ENCODE results near the gene TRPM8.
"Not testable (repeated sequence)": the region's sequence is repeated elsewhere in the genome, so short reads cannot be mapped to it uniquely, and the experiment has no call there.

The TRPM8 gene

GRCh38 chr2:233917116-233917515 is at the start of gene TRPM8:
Gene TRPM8, plus strand, starts transcription at chr2:233917373. Its CDS starts 9,165 bp downstream, at chr2:233926538.
- no peak for DNase-seq

- peak; percentile 68 for DNase-seq
Measured at GRCh38 chr2:233867993-233868532, 49.1 kb upstream of the TRPM8 start, which contains the start of gene MSL3B. Gene MSL3B, minus strand, starts transcription at chr2:233868386.

DNA sequence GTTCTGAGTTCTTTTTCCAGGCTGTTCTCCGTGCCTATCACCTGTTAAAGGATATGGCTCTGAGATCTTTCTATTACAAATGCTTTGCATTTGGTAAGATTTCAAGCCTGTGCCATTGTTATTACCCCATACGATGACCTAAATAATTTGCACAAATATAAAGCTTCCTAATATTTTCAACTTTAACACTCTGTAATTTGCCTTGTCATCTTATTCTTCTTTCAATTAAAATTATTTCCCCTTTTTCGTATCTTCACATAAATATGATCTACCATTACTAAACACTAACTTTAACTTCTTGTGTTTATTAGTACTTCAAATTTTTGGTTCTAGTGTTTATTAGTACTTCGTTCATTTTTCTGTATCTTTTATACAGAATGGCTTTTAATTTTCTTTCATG is 45.7 kb upstream of the TRPM8 start:
- no peak for DNase-seq

- DNase-seq, result not testable (repeated sequence)
Measured at GRCh38 chr2:233872125-233872524, 45.0 kb upstream of the TRPM8 start.

- DNase-seq, result no peak
Measured at GRCh38 chr2:233882353-233882752, 34.8 kb upstream of the TRPM8 start.

GRCh38 chr2:233892793-233893192 is 24.4 kb upstream of the TRPM8 start:
- DNase-seq, result no peak

DNA sequence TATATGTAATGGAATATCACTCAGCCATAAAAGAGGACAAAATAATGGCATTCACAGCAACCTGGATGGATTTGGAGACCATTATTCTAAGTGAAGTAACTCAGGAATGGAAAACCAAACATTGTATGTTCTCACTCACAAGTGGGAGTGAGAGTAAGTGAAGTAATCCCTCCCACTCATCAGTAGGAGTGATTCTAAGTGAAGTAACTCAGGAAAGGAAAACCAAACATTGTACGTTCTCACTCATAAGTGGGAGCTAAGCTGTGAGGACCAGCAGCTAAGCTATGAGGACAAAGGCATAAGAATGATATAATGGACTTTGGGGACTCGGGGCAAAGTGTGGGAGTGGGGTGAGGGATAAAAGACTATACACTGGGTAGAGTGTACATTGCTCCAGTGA is 20.9 kb upstream of the TRPM8 start:
- DNase-seq, result not testable (repeated sequence)

GRCh38 chr2:233901367-233901766 is 15.8 kb upstream of the TRPM8 start:
- no peak for DNase-seq

- DNase-seq, result no peak
Measured at GRCh38 chr2:233901884-233902283, 15.3 kb upstream of the TRPM8 start.

- no peak for DNase-seq
Measured at GRCh38 chr2:233905945-233906344, 11.2 kb upstream of the TRPM8 start.

GRCh38 chr2:233907627-233908026 is 9.5 kb upstream of the TRPM8 start:
- DNase-seq, result no peak

DNA sequence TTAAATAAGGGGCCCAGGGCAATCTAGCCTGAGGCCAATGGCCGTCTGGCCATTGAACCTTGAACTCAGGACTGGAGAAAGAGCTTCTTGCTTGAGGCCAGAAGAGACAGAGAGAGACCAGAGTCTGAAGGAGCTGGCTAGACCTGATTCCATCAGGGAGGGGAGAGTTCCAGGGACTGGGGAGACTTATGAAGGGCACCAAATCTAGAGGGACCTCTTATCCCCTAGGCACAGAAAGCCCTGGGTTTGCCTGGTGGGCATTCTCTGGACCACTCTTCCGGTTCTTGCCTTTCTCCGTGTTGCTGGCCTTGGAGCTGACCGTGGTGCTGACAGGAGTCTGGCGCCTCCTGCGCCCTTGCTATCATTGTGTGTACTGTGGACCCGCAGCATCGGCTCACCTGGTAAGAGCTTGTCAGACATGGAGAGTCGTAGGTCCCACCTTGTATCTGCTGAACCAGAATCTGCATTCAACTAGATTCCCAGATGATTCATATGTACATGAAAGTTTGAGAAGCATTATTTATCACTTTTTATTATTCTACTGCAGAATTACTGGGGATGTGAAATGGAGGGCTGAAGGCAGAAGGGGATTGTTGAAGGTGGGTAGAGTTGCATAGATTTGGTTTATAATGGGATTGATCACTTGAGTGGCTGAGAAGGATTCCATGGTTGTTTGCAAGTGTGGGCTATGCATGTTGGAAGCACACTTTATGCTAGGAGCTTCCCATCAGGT is 4.3 kb upstream of the TRPM8 start:
- DNase-seq, result peak; percentile 12

DNA sequence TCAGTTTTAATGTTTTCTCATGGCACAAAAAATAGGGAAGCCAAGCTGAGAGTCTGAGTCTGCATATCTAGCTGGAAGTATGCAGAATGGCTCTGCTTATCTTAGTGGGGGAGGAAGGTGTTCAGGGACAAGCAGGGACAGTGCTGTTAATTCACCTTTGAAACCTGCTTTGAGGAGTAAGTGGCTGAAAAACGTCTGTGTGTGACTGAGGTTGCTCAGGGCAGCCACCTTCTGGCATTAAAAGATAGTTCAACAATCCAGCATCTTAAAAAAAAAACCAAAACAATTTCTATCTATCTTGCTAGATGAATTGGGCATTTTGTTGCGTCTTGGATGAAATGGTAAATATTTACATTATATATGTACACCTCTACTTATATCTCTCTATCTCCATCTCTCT is 2.0 kb upstream of the TRPM8 start:
- no peak for DNase-seq

GRCh38 chr2:233919319-233919718 is 2.1 kb downstream of the TRPM8 start:
- DNase-seq, result no peak

GRCh38 chr2:233919938-233920337 is 2.8 kb downstream of the TRPM8 start:
- DNase-seq, result no peak

- DNase-seq, result no peak
Measured at GRCh38 chr2:233922471-233922870, 5.3 kb downstream of the TRPM8 start.

DNA sequence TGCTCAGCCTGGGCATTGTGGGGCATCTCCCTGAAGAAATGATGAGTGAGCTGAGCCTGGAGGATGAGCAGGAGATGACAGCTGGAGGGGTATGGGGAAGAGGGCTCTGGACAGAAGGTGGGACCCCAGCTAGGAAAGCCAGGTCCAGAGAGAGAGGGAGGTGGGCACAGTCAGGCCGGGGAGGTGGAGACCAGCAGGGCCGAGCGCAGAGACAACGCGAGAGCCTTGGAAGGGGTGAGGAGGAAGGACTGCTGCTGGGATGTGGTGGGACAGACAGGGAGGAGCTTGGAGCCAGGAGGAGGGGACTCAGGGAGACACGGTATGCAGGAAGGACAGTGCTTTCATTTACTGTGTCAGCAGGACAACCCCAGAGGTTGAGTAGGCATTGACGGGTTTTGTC is 8.2 kb downstream of the TRPM8 start:
- no peak for DNase-seq

GRCh38 chr2:233926806-233927205 is 9.6 kb downstream of the TRPM8 start:
- no peak for DNase-seq

DNA sequence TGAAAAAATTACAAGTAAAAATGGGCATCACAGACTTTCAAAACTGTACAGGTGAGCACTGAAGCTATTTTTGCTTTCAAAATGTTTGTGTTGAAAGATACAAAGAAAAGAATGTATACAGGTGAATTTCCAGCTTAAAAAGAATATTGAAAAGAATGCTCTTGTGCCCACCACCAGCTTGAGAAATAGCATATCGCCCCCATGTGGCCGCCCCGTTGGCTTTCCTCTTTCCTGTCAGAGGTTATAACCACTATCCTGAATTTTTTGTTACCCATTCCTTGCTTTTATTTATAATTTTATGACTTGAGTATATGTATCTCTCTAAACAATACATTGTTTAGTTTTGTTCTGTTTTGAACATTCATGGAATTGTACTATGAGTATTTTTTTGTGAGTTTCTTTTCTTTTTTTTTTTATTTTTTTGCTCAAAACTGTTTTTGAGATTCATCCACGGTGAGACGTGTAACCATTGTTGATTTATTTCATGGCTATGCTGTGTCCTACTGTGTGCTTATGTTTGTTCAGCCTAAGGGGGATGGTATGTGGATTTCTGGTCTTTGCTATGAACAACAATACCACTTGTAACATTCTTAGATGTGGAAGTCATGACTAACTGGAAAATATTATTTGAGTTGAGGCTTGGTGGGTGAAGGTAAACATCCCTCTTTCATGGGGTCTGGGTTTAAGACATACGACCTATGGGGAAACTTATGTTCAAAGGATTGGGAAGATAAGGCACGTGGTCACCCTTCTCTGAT is 11.6 kb downstream of the TRPM8 start:
- DNase-seq, result no peak

- no peak for DNase-seq
Measured at GRCh38 chr2:233929352-233930022, 12.3 kb downstream of the TRPM8 start.

- no peak for DNase-seq
Measured at GRCh38 chr2:233934524-233934923, 17.4 kb downstream of the TRPM8 start.

GRCh38 chr2:233935426-233935825 is 18.3 kb downstream of the TRPM8 start:
- DNase-seq, result no peak

GRCh38 chr2:233936089-233936488 is 18.9 kb downstream of the TRPM8 start:
- no peak for DNase-seq

Measured in stimulated activated CD4-positive, alpha-beta T cell treated with anti-CD3 and anti-CD28 coated beads, Interleukin-4, amount 100 ng/mL, for 1 hour (primary cell).